Rectal smooth muscle tissue (tissue), 1 donor: ENCODE measurements around the gene PHAF1.

Experiments
- H3K27ac ChIP-seq: one replicate; pipeline ENCODE4 v1.7.0; 2013; ENCODE audit warnings: low read depth, low read length, inconsistent platforms
- H3K27me3 ChIP-seq: one replicate; pipeline ENCODE4 v1.7.0; 2013; ENCODE audit warnings: low read length; ENCODE audit not compliant: control insufficient read depth, insufficient read depth
- H3K36me3 ChIP-seq: one replicate; pipeline ENCODE4 v1.7.0; 2013; ENCODE audit warnings: low read length; ENCODE audit not compliant: control insufficient read depth, insufficient read depth
- H3K4me1 ChIP-seq: one replicate; pipeline ENCODE4 v1.7.0; 2013; ENCODE audit warnings: low read length; ENCODE audit not compliant: control insufficient read depth, insufficient read depth
- H3K4me3 ChIP-seq: one replicate; pipeline ENCODE4 v1.7.0; 2013; ENCODE audit warnings: low read length
- H3K9ac ChIP-seq: one replicate; pipeline ENCODE4 v1.7.0; 2013; ENCODE audit warnings: low read length

PHAF1 gene

GRCh38 chr16:67183627-67184452, 74.1 kb downstream of the PHAF1 start, which contains the start of gene MATCAP1:
MATCAP1 (minus strand) TSS chr16:67183963; CDS start chr16:67180610, 3,353 bp downstream.
- Histone ChIP-seq H3K4me3 (peak within 1 kb of the TSS; percentile 71), H3K4me1 (peaks cover 5% of the 10 kb centered on the region), H3K9ac (peak within 1 kb of the TSS; percentile 67), H3K36me3 (no peaks in the 10 kb centered on the region), H3K27me3 (no peaks in the 10 kb centered on the region), H3K27ac (peak within 1 kb of the TSS; percentile 93)

GRCh38 chr16:67184453-67184994, 74.8 kb downstream of the PHAF1 start:
- H3K27me3 ChIP-seq = no peaks in the 10 kb centered on the region
- peak overlapping the region; percentile 58 for H3K9ac ChIP-seq
- H3K4me3 ChIP-seq = peak overlapping the region; percentile 71
- peaks cover 5% of the 10 kb centered on the region for H3K4me1 ChIP-seq
- H3K36me3 ChIP-seq = no peaks in the 10 kb centered on the region
- peak overlapping the region; percentile 93 for H3K27ac ChIP-seq

GRCh38 chr16:67184995-67185650, 75.4 kb downstream of the PHAF1 start:
- Histone ChIP-seq H3K4me1 (peaks cover 5% of the 10 kb centered on the region), H3K9ac (no peak overlapping the region), H3K36me3 (no peaks in the 10 kb centered on the region), H3K4me3 (peak overlapping the region; percentile 71), H3K27ac (no peak overlapping the region), H3K27me3 (no peaks in the 10 kb centered on the region)

- H3K4me1 ChIP-seq = peaks cover 5% of the 10 kb centered on the region
Measured at GRCh38 chr16:67185651-67186134, 76.0 kb downstream of the PHAF1 start.

GRCh38 chr16:67186550-67186950, 76.8 kb downstream of the PHAF1 start:
- Histone ChIP-seq H3K4me3 (no peak overlapping the region), H3K27ac (no peak overlapping the region), H3K36me3 (no peaks in the 10 kb centered on the region), H3K4me1 (peaks cover 5% of the 10 kb centered on the region), H3K9ac (no peak overlapping the region), H3K27me3 (no peaks in the 10 kb centered on the region)

More at GRCh38 chr16:67185651-67186134, 76.0 kb downstream of the PHAF1 start:
- Histone ChIP-seq H3K9ac (no peak overlapping the region), H3K36me3 (no peaks in the 10 kb centered on the region), H3K27ac (no peak overlapping the region), H3K27me3 (no peaks in the 10 kb centered on the region), H3K4me3 (peak overlapping the region; percentile 71)

- H3K4me3 ChIP-seq = no peak overlapping the region
- H3K36me3 ChIP-seq = no peaks in the 10 kb centered on the region
- H3K9ac ChIP-seq = no peak overlapping the region
- H3K27me3 ChIP-seq = no peaks in the 10 kb centered on the region
- H3K27ac ChIP-seq = no peak overlapping the region
- peaks cover 5% of the 10 kb centered on the region for H3K4me1 ChIP-seq
Measured at GRCh38 chr16:67187175-67187890, 77.6 kb downstream of the PHAF1 start.

GRCh38 chr16:67188323-67188722, 78.6 kb downstream of the PHAF1 start:
- Histone ChIP-seq H3K36me3 (no peaks in the 10 kb centered on the region), H3K4me1 (peaks cover 10% of the 10 kb centered on the region), H3K9ac (no peak overlapping the region), H3K27me3 (no peaks in the 10 kb centered on the region), H3K4me3 (no peak overlapping the region), H3K27ac (no peak overlapping the region)

- Histone ChIP-seq H3K4me1 (peaks cover 12% of the 10 kb centered on the region), H3K27ac (no peak overlapping the region), H3K9ac (no peak overlapping the region), H3K36me3 (no peaks in the 10 kb centered on the region), H3K4me3 (no peak overlapping the region), H3K27me3 (no peaks in the 10 kb centered on the region)
Measured at GRCh38 chr16:67188798-67189197, 79.1 kb downstream of the PHAF1 start.

GRCh38 chr16:67190041-67190440, 80.3 kb downstream of the PHAF1 start, which contains the start of gene EXOC3L1:
EXOC3L1 (minus strand) TSS chr16:67190136; CDS start chr16:67189676, 460 bp downstream.
- Histone ChIP-seq H3K9ac (no peak within 1 kb of the TSS), H3K4me3 (no peak within 1 kb of the TSS), H3K4me1 (peaks cover 12% of the 10 kb centered on the region), H3K36me3 (peaks cover 6% of the 10 kb centered on the region), H3K27me3 (no peaks in the 10 kb centered on the region), H3K27ac (no peak within 1 kb of the TSS)

GRCh38 chr16:67190448-67191399, 81.0 kb downstream of the PHAF1 start:
- Histone ChIP-seq H3K27ac (no peak overlapping the region), H3K27me3 (no peaks in the 10 kb centered on the region)

GRCh38 chr16:67191411-67191994, 81.8 kb downstream of the PHAF1 start:
- peaks cover 12% of the 10 kb centered on the region for H3K4me1 ChIP-seq
- no peak overlapping the region for H3K9ac ChIP-seq
- no peak overlapping the region for H3K27ac ChIP-seq
- H3K27me3 ChIP-seq = no peaks in the 10 kb centered on the region
- peaks cover 17% of the 10 kb centered on the region for H3K36me3 ChIP-seq
- H3K4me3 ChIP-seq = peak overlapping the region; percentile 40

More at GRCh38 chr16:67190448-67191399, 81.0 kb downstream of the PHAF1 start:
- Histone ChIP-seq H3K9ac (no peak overlapping the region), H3K4me1 (peaks cover 12% of the 10 kb centered on the region), H3K36me3 (peaks cover 11% of the 10 kb centered on the region), H3K4me3 (no peak overlapping the region)
